ENCODE data around the gene HMCN1.

Gene HMCN1

DNA sequence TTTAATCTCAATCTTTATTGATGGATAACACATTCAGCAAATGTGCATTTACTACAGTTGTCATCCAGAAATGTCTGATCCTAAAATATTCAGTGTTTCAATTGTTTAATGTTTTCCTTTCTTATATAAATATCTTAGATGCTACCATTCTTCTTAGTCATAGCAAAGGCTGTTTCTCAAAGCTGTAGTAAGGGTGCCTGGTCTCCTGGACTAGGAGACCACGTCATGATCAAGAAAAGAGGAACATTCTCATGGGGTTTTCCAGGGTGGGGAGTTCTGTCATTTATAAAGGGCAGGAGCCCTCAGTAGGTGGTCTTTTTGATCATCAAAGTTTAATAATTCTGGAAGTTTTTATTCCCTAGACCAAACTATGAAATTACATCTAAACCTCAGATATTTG, 292.8 kb downstream of the HMCN1 start:
- Histone ChIP-seq H3K9me3 (replicated peaks; ENCODE audit: insufficient read depth, low read length) (no peaks in the 10 kb centered on the region), H3K4me3 (ENCODE audit: low read length) (no peak overlapping the region), H3K79me2 (ENCODE audit: low read length) (no peaks in the 10 kb centered on the region), H3K27me3 (replicated peaks; ENCODE audit: insufficient read depth, low read length) (no peaks in the 10 kb centered on the region), H3F3A (ENCODE audit: insufficient read depth, low read length) (no peaks in the 10 kb centered on the region), H4K20me1 (ENCODE audit: insufficient read depth, low read length) (no peaks in the 10 kb centered on the region), H3K4me2 (ENCODE audit: low read depth, low read length) (no peak overlapping the region), H3K9me2 (replicated peaks; ENCODE audit: insufficient read depth, low read length) (no peaks in the 10 kb centered on the region), H3K27ac (ENCODE audit: low read length) (no peak overlapping the region), H2AFZ (ENCODE audit: low read length) (no peak overlapping the region), H3K36me3 (replicated peaks; ENCODE audit: insufficient read depth, low read length) (no peaks in the 10 kb centered on the region), H3K9ac (ENCODE audit: low read length) (no peak overlapping the region), H3K4me1 (ENCODE audit: low read length) (no peaks in the 10 kb centered on the region)
- no peak for TF ChIP-seq EZH2 (optimal IDR thresholded peaks at IDR 0.05; ENCODE audit: low read depth, low read length)
- TF ChIP-seq, protein P1, sequence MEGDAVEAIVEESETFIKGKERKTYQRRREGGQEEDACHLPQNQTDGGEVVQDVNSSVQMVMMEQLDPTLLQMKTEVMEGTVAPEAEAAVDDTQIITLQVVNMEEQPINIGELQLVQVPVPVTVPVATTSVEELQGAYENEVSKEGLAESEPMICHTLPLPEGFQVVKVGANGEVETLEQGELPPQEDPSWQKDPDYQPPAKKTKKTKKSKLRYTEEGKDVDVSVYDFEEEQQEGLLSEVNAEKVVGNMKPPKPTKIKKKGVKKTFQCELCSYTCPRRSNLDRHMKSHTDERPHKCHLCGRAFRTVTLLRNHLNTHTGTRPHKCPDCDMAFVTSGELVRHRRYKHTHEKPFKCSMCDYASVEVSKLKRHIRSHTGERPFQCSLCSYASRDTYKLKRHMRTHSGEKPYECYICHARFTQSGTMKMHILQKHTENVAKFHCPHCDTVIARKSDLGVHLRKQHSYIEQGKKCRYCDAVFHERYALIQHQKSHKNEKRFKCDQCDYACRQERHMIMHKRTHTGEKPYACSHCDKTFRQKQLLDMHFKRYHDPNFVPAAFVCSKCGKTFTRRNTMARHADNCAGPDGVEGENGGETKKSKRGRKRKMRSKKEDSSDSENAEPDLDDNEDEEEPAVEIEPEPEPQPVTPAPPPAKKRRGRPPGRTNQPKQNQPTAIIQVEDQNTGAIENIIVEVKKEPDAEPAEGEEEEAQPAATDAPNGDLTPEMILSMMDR (IDR thresholded peaks at IDR 0.05; ENCODE audit: low read length), result no peak
- no peak for DNase-seq

DNA sequence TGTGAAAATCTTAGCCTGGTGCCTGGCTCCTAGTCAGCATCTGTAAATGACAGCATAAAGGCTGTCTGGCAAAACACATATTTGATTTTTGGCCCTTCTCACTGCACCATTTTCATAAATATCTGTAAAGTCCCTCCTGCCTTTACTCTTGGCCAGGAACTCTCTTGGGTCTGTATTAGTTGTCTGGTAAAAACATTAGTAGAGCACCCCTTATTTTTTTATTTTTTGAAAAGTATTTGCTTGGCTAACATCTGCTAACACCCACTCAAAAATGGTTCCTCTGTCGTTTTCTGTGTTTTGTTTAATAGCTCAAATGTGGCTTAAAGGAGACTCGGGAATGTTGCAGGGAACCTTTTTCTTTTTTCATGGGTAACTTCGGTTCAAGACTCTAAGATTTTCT, 293.4 kb downstream of the HMCN1 start:
- Histone ChIP-seq H3K9me3 (replicated peaks; ENCODE audit: insufficient read depth, low read length) (no peaks in the 10 kb centered on the region), H3K27ac (ENCODE audit: low read length) (no peak overlapping the region), H3K27me3 (replicated peaks; ENCODE audit: insufficient read depth, low read length) (no peaks in the 10 kb centered on the region), H3K4me1 (ENCODE audit: low read length) (no peaks in the 10 kb centered on the region), H3K4me3 (ENCODE audit: low read length) (no peak overlapping the region), H3K9me2 (replicated peaks; ENCODE audit: insufficient read depth, low read length) (no peaks in the 10 kb centered on the region), H3K9ac (ENCODE audit: low read length) (no peak overlapping the region), H3K79me2 (ENCODE audit: low read length) (no peaks in the 10 kb centered on the region), H3K36me3 (replicated peaks; ENCODE audit: insufficient read depth, low read length) (no peaks in the 10 kb centered on the region), H4K20me1 (ENCODE audit: insufficient read depth, low read length) (no peaks in the 10 kb centered on the region), H2AFZ (ENCODE audit: low read length) (no peak overlapping the region), H3F3A (ENCODE audit: insufficient read depth, low read length) (no peaks in the 10 kb centered on the region), H3K4me2 (ENCODE audit: low read depth, low read length) (no peak overlapping the region)
- no peak for DNase-seq
- TF ChIP-seq, protein P1 (IDR thresholded peaks at IDR 0.05; ENCODE audit: low read length), result no peak
- TF ChIP-seq EZH2 (optimal IDR thresholded peaks at IDR 0.05; ENCODE audit: low read depth, low read length) (no peak), EZH2phosphoT487 (IDR thresholded peaks at IDR 0.05; ENCODE audit: low read length) (no peak)

DNA sequence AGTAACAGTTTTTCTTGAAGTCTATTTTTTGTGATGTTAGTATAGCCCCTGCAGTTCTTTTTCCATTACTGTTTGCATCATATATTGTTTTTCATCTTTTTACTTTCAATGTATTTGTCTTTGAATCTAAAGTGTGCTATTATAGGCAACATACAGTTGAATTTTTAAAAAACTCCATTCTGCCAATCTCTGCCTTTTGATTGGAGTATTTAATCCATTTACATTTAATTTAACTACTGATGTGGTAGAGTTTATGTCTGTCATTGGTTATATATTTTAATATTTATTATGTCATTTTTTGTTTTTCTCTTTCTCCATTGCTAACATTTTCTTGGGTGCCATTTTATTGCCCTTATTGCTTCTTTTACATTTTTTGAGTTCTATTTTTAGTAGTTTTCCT, 296.3 kb downstream of the HMCN1 start:
- Histone ChIP-seq H3K27ac (ENCODE audit: low read length) (no peak overlapping the region), H4K20me1 (ENCODE audit: insufficient read depth, low read length) (no peaks in the 10 kb centered on the region), H3K4me2 (ENCODE audit: low read depth, low read length) (no peak overlapping the region), H3K4me3 (ENCODE audit: low read length) (no peak overlapping the region), H3F3A (ENCODE audit: insufficient read depth, low read length) (no peaks in the 10 kb centered on the region), H3K9ac (ENCODE audit: low read length) (no peak overlapping the region), H3K4me1 (ENCODE audit: low read length) (no peaks in the 10 kb centered on the region), H3K27me3 (replicated peaks; ENCODE audit: insufficient read depth, low read length) (no peaks in the 10 kb centered on the region), H2AFZ (ENCODE audit: low read length) (no peak overlapping the region), H3K79me2 (ENCODE audit: low read length) (no peaks in the 10 kb centered on the region), H3K9me2 (replicated peaks; ENCODE audit: insufficient read depth, low read length) (no peaks in the 10 kb centered on the region), H3K9me3 (replicated peaks; ENCODE audit: insufficient read depth, low read length) (no peaks in the 10 kb centered on the region), H3K36me3 (replicated peaks; ENCODE audit: insufficient read depth, low read length) (no peaks in the 10 kb centered on the region)
- DNase-seq, result no peak
- TF ChIP-seq EZH2phosphoT487 (IDR thresholded peaks at IDR 0.05; ENCODE audit: low read length) (no peak), EZH2 (optimal IDR thresholded peaks at IDR 0.05; ENCODE audit: low read depth, low read length) (no peak)
- TF ChIP-seq, protein P1 (IDR thresholded peaks at IDR 0.05; ENCODE audit: low read length), result no peak
